ENCODE data around the gene INTS11. TPM values are rescaled to one million over a fixed set of nuclear protein-coding genes. Genes with fewer than 3 reads are reported as not detected.

Gene INTS11
- total RNA-seq, 1 experiment from 2014 or later: 254 TPM

- H3F3A ChIP-seq (ENCODE audit: low read length, unreplicated experiment): no peaks in the 10 kb centered on the region
- no peaks in the 10 kb centered on the region for H3K9me3 ChIP-seq (ENCODE audit: low read length)
- H3K79me2 ChIP-seq (ENCODE audit: low read length): peaks cover 72% of the 10 kb centered on the region
- H3K9ac ChIP-seq (ENCODE audit: low read length): no peak overlapping the region
- BruUV-seq (replicated peaks): no TSS peak
- POLR2A ChIA-PET (ENCODE audit: unreplicated experiment): no interaction called here
- intact Hi-C loops (cut with micrococcal nuclease): no loop called here
- H3K4me1 ChIP-seq (ENCODE audit: insufficient read depth, low read length): peaks cover 35% of the 10 kb centered on the region
- no peaks in the 10 kb centered on the region for H3K27me3 ChIP-seq (ENCODE audit: low read length)
- no peaks in the 10 kb centered on the region for H4K20me1 ChIP-seq (ENCODE audit: low read length)
- CTCF ChIA-PET: no interaction called here
- 0 out of 2 replicates have a peak overlapping the region, but pooled peaks have one; percentile 92 for H3K27ac ChIP-seq (ENCODE audit: low read length)
- DNase-seq (no peak), ATAC-seq (no peak)
- TF ChIP-seq EZH2phosphoT487 (IDR thresholded peaks at IDR 0.05; ENCODE audit: borderline replicate concordance, low read length) (no peak), EZH2 (IDR thresholded peaks at IDR 0.05; ENCODE audit: low read length, unreplicated experiment) (no peak)
- TF ChIP-seq, protein P1, sequence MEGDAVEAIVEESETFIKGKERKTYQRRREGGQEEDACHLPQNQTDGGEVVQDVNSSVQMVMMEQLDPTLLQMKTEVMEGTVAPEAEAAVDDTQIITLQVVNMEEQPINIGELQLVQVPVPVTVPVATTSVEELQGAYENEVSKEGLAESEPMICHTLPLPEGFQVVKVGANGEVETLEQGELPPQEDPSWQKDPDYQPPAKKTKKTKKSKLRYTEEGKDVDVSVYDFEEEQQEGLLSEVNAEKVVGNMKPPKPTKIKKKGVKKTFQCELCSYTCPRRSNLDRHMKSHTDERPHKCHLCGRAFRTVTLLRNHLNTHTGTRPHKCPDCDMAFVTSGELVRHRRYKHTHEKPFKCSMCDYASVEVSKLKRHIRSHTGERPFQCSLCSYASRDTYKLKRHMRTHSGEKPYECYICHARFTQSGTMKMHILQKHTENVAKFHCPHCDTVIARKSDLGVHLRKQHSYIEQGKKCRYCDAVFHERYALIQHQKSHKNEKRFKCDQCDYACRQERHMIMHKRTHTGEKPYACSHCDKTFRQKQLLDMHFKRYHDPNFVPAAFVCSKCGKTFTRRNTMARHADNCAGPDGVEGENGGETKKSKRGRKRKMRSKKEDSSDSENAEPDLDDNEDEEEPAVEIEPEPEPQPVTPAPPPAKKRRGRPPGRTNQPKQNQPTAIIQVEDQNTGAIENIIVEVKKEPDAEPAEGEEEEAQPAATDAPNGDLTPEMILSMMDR (conservative IDR thresholded peaks at IDR 0.05; ENCODE audit: low read depth, low read length): no peak
- no peak overlapping the region for H2AFZ ChIP-seq (ENCODE audit: low read length)
- peaks cover 63% of the 10 kb centered on the region for H3K36me3 ChIP-seq (ENCODE audit: low read depth, low read length)
- no peak overlapping the region for H3K4me2 ChIP-seq (ENCODE audit: low read length)
- no peak overlapping the region for H3K4me3 ChIP-seq (ENCODE audit: low read length)
- H3K9me2 ChIP-seq (replicated peaks; ENCODE audit: low read length): no peaks in the 10 kb centered on the region
Observed at GRCh38 chr1:1262758-1263157, 61.7 kb downstream of the INTS11 start.

DNA sequence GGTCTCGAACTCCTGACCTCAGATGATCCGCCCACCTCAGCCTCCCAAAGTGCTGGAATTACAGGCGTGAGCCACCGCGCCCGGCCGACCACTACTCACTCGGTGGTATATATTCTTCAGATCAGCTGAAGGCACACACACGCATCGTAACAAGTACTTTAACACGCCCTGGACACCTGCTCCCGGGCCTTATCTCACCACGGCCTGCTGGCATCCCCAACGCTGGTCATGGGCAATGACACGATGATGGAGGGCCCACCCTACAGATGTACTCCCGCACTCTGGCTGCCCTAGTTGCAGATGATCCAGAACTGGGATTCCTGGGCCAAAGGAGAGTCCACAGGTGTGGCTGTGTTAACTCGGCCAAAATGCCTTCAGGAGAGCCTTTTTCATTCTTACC, 62.4 kb downstream of the INTS11 start:
- H2AFZ ChIP-seq (ENCODE audit: low read length): no peak overlapping the region
- H3K9me2 ChIP-seq (replicated peaks; ENCODE audit: low read length): no peaks in the 10 kb centered on the region
- no peaks in the 10 kb centered on the region for H3K9me3 ChIP-seq (ENCODE audit: low read length)
- H3K36me3 ChIP-seq (ENCODE audit: low read depth, low read length): peaks cover 56% of the 10 kb centered on the region
- ChIA-PET POLR2A (ENCODE audit: unreplicated experiment) (no interaction called here), CTCF (no interaction called here)
- no peaks in the 10 kb centered on the region for H4K20me1 ChIP-seq (ENCODE audit: low read length)
- BruUV-seq (replicated peaks): no TSS peak
- H3K27ac ChIP-seq (ENCODE audit: low read length): no peak overlapping the region
- TF ChIP-seq EZH2phosphoT487 (IDR thresholded peaks at IDR 0.05; ENCODE audit: borderline replicate concordance, low read length): no peak
- TF ChIP-seq, protein P1 (conservative IDR thresholded peaks at IDR 0.05; ENCODE audit: low read depth, low read length): no peak
- TF ChIP-seq EZH2 (IDR thresholded peaks at IDR 0.05; ENCODE audit: low read length, unreplicated experiment): no peak
- peaks cover 35% of the 10 kb centered on the region for H3K4me1 ChIP-seq (ENCODE audit: insufficient read depth, low read length)
- no peak overlapping the region for H3K4me2 ChIP-seq (ENCODE audit: low read length)
- no peaks in the 10 kb centered on the region for H3K27me3 ChIP-seq (ENCODE audit: low read length)
- peaks cover 68% of the 10 kb centered on the region for H3K79me2 ChIP-seq (ENCODE audit: low read length)
- DNase-seq: no peak
- no peak overlapping the region for H3K9ac ChIP-seq (ENCODE audit: low read length)
- no peaks in the 10 kb centered on the region for H3F3A ChIP-seq (ENCODE audit: low read length, unreplicated experiment)
- intact Hi-C loops (cut with micrococcal nuclease): no loop called here
- ATAC-seq: no peak
- no peak overlapping the region for H3K4me3 ChIP-seq (ENCODE audit: low read length)

Small RNA genes lying within 50 kb of the gene (microRNA-seq; reads per million reads assigned to microRNA genes)
- gene MIR6726 (ENCODE audit: unreplicated experiment) (3.3 reads per million, percentile 9 among the genes with 10 or more reads in this experiment), gene MIR6727 (ENCODE audit: unreplicated experiment) (not detected), gene MIR6808 (ENCODE audit: unreplicated experiment) (1.3 reads per million)

Other genes with a start within 250 kb of the INTS11 start
- 61.7 and 78.0 TPM in 2 replicates for gene C1orf159, start 208.6 kb downstream of the INTS11 start, total RNA-seq (2014; rRNA removed)
- gene TTLL10, start 150.8 kb downstream of the INTS11 start, total RNA-seq (2014; rRNA removed): 0.36 and 0.46 TPM in 2 replicates
- gene TNFRSF18, start 118.1 kb downstream of the INTS11 start, total RNA-seq (2014; rRNA removed): 87.2 and 120 TPM in 2 replicates
- gene TNFRSF4, start 110.5 kb downstream of the INTS11 start, total RNA-seq (2014; rRNA removed): 0.11 and 0.17 TPM in 2 replicates
- 254 and 317 TPM in 2 replicates for gene SDF4, start 92.7 kb downstream of the INTS11 start, total RNA-seq (2014; rRNA removed)
- 74.0 and 92.2 TPM in 2 replicates for gene B3GALT6, start 92.4 kb downstream of the INTS11 start, total RNA-seq (2014; rRNA removed)
- gene C1QTNF12, start 77.9 kb downstream of the INTS11 start, total RNA-seq (2014; rRNA removed): 2.8 and 3.9 TPM in 2 replicates
- gene UBE2J2, start 50.8 kb downstream of the INTS11 start, total RNA-seq (2014; rRNA removed): 182 and 200 TPM in 2 replicates
- 4.2 and 5.3 TPM in 2 replicates for gene SCNN1D, start 44.2 kb downstream of the INTS11 start, total RNA-seq (2014; rRNA removed)
- gene ACAP3, start 16.7 kb downstream of the INTS11 start, total RNA-seq (2014; rRNA removed): 116 and 178 TPM in 2 replicates
- gene PUSL1, start 16.1 kb downstream of the INTS11 start, total RNA-seq (2014; rRNA removed): 132 and 142 TPM in 2 replicates
- gene CPTP, start 142 bp upstream of the INTS11 start, total RNA-seq (2014; rRNA removed): 141 and 168 TPM in 2 replicates
- gene TAS1R3, start 6.6 kb upstream of the INTS11 start, total RNA-seq (2014; rRNA removed): 1.9 and 4.3 TPM in 2 replicates
- 626 and 813 TPM in 2 replicates for gene DVL1, start 24.8 kb upstream of the INTS11 start, total RNA-seq (2014; rRNA removed)
- 25.3 and 29.0 TPM in 2 replicates for gene MXRA8, start 33.9 kb upstream of the INTS11 start, total RNA-seq (2014; rRNA removed)
- gene AURKAIP1, start 50.5 kb upstream of the INTS11 start, total RNA-seq (2014; rRNA removed): 823 and 1,067 TPM in 2 replicates
- 356 and 385 TPM in 2 replicates for gene CCNL2, start 74.7 kb upstream of the INTS11 start, total RNA-seq (2014; rRNA removed)
- 439 and 506 TPM in 2 replicates for gene MRPL20, start 82.6 kb upstream of the INTS11 start, total RNA-seq (2014; rRNA removed)
- gene ANKRD65, start 96.6 kb upstream of the INTS11 start, total RNA-seq (2014; rRNA removed): 0.18 and 1.1 TPM in 2 replicates
- gene VWA1, start 111.0 kb upstream of the INTS11 start, total RNA-seq (2014; rRNA removed): 59.1 and 74.5 TPM in 2 replicates
- gene ATAD3C, start 125.0 kb upstream of the INTS11 start, total RNA-seq (2014; rRNA removed): 0.29 and 1.4 TPM in 2 replicates
- gene ATAD3B, start 147.1 kb upstream of the INTS11 start, total RNA-seq (2014; rRNA removed): 140 and 190 TPM in 2 replicates
- gene ATAD3A, start 187.5 kb upstream of the INTS11 start, total RNA-seq (2014; rRNA removed): 186 and 243 TPM in 2 replicates
- gene TMEM240, start 216.0 kb upstream of the INTS11 start, total RNA-seq (2014; rRNA removed): 0.87 and 2.0 TPM in 2 replicates

All from PC-3 (cell line).